B cell (primary cell): ENCODE data around the gene SPON2. TPM values are rescaled to one million over a fixed set of nuclear protein-coding genes. Genes with fewer than 3 reads are reported as not detected.

Source experiments
- ATAC-seq: fragments of 200-7000 bp; cut with Tn5 transposase; one replicate; pipeline ENCODE4 v1.10.0; 2021; ENCODE audit warnings: low read depth, mild to moderate bottlenecking, moderate number of reproducible peaks, moderate library complexity
- CTCF ChIA-PET: fragments of 350-600 bp; sonication (Branson Sonifier 250); formaldehyde crosslinking; loops from one replicate; lab custom pipeline; 2021; ENCODE audit warnings: antibody characterized with exemption, inconsistent platforms; lab: Charles Lee
- POLR2A ChIA-PET: fragments of 350-600 bp; sonication (Branson Sonifier 250); formaldehyde crosslinking; loops from one replicate; lab custom pipeline; 2021; ENCODE audit warnings: antibody characterized with exemption; lab: Charles Lee
- DNase-seq: peaks from one replicate; pipeline ENCODE4 v3.0.0; 2013
- H2AFZ ChIP-seq: 2 replicates; pipeline ENCODE4 v1.6.1; 2012; ENCODE audit warnings: mild to moderate bottlenecking, low read depth, low read length; ENCODE audit not compliant: insufficient read depth, poor library complexity, severe bottlenecking
- H3K27ac ChIP-seq, 2 donors: 1 replicate in 1 of 2; 2 replicates in 1 of 2; pipeline ENCODE4 v1.5.1; 2012 to 2013; ENCODE audit warnings: low read length in 2 of 2, mild to moderate bottlenecking in 2 of 2, moderate library complexity in 1 of 2
- H3K27me3 ChIP-seq, 4 experiments: fragments of 200-600 bp in 1 of 4; sonication (generic) in 1 of 4; replicated peaks in 1 of 4; 1 replicate in 2 of 4; 2 replicates in 2 of 4; pipeline versions ENCODE4 v1.6.1 to v1.7.0; 2013 to 2016; ENCODE audit warnings: low read length in 3 of 4, mild to moderate bottlenecking in 2 of 4, mixed read lengths in 1 of 4, moderate library complexity in 1 of 4; ENCODE audit not compliant: insufficient read depth in 4 of 4, control insufficient read depth in 3 of 4; ENCODE audit errors: control extremely low read depth in 1 of 4
- H3K36me3 ChIP-seq, 2 experiments: replicated peaks in 1 of 2; 1 replicate in 1 of 2; 2 replicates in 1 of 2; pipeline versions ENCODE4 v1.6.1 to v1.7.1; 2013; ENCODE audit warnings: low read length in 1 of 2; ENCODE audit not compliant: insufficient read depth in 2 of 2, control insufficient read depth in 1 of 2; ENCODE audit errors: control extremely low read depth in 1 of 2, extremely low read depth in 1 of 2
- H3K4me1 ChIP-seq, 2 donors: fragments of 200-600 bp in 1 of 2; sonication (generic) in 1 of 2; 1 replicate in 1 of 2; 2 replicates in 1 of 2; pipeline versions ENCODE4 v1.5.1 to v1.6.1; 2013 to 2017; ENCODE audit warnings: low read length in 2 of 2; ENCODE audit not compliant: control insufficient read depth in 2 of 2, insufficient read depth in 2 of 2
- H3K4me2 ChIP-seq: replicated peaks from 2 replicates; pipeline ENCODE3; 2012; ENCODE audit warnings: mild to moderate bottlenecking, low read depth, low read length; ENCODE audit not compliant: poor library complexity, severe bottlenecking
- H3K4me3 ChIP-seq, 5 experiments: fragments of 200-600 bp in 1 of 5; sonication (generic) in 1 of 5; 1 replicate in 3 of 5; 2 replicates in 2 of 5; pipeline versions ENCODE4 v1.5.1 to v1.7.0; 2011 to 2016; ENCODE audit warnings: low read length in 4 of 5, mild to moderate bottlenecking in 4 of 5, low read depth in 2 of 5, control low read depth in 1 of 5, moderate library complexity in 1 of 5; ENCODE audit not compliant: insufficient read depth in 1 of 5; ENCODE audit errors: control extremely low read depth in 1 of 5, extremely low read depth in 1 of 5
- H3K79me2 ChIP-seq: fragments of 200-600 bp; sonication (generic); one replicate; pipeline ENCODE4 v1.6.0; 2016; ENCODE audit warnings: low read length; ENCODE audit not compliant: control insufficient read depth, insufficient read depth
- H3K9ac ChIP-seq: fragments of 200-600 bp; sonication (generic); 2 replicates; pipeline ENCODE4 v1.6.1; 2017; ENCODE audit warnings: mild to moderate bottlenecking, low read length, moderate library complexity
- H3K9me3 ChIP-seq, 3 donors: one replicate each; pipeline versions ENCODE4 v1.6.1 to v1.7.1; 2013; ENCODE audit warnings: low read length in 2 of 3; ENCODE audit not compliant: control insufficient read depth in 2 of 3, insufficient read depth in 1 of 3; ENCODE audit errors: control extremely low read depth in 1 of 3
- H4K20me1 ChIP-seq: 2 replicates; pipeline ENCODE4 v1.6.0; 2012; ENCODE audit warnings: mild to moderate bottlenecking, low read length; ENCODE audit not compliant: insufficient read depth, control insufficient read depth, poor library complexity, severe bottlenecking
- H3K27ac Mint-ChIP-seq: one replicate; pipeline ENCODE4 v1.8.0; 2021; ENCODE audit warnings: mixed read lengths
- H3K27me3 Mint-ChIP-seq: one replicate; pipeline ENCODE4 v1.8.0; 2021; ENCODE audit warnings: mixed read lengths
- H3K4me1 Mint-ChIP-seq: one replicate; pipeline ENCODE4 v1.8.0; 2021; ENCODE audit warnings: mixed read lengths
- H3K4me3 Mint-ChIP-seq: one replicate; pipeline ENCODE4 v1.8.0; 2021; ENCODE audit warnings: mixed read lengths
- H3K9me3 Mint-ChIP-seq: one replicate; pipeline ENCODE4 v1.8.0; 2022; ENCODE audit warnings: mixed read lengths; ENCODE audit not compliant: insufficient read depth
- EZH2 ChIP-seq: IDR thresholded peaks from 2 replicates; pipeline ENCODE4 v1.6.1; 2012; ENCODE audit warnings: borderline replicate concordance, low read depth, mild to moderate bottlenecking, moderate library complexity, low read length; ENCODE audit not compliant: insufficient read depth, poor library complexity, severe bottlenecking
- WGBS: methylation state at CpG from one replicate; pipeline ENCODE4 v1.1.5; 2013; ENCODE audit warnings: missing lambda C conversion rate; ENCODE audit not compliant: insufficient coverage; 5-methylcytosine and 5-hydroxymethylcytosine counted together
- intact Hi-C: fragments of 100-400 bp; cut with micrococcal nuclease; formaldehyde crosslinking; loops from one replicate; pipeline ENCODE4 v1.10.0; 2022
- polyA plus RNA-seq: library from polyadenylated mRNA; depleted of rRNA; stranded (reverse); fragments of >200 nt; gene quantifications from 2 replicates; pipeline ENCODE4 v1.2.3, GENCODE V29; 2012
- total RNA-seq, 2 donors: library from RNA; stranded (reverse); fragments of 120-200 nt in 1 of 2; gene quantifications; 1 replicate in 1 of 2; 2 replicates in 1 of 2; pipeline versions ENCODE4 v1.2.3 to v1.2.4, GENCODE V29; 2013 to 2022
- TF ChIP-seq, protein P1 (sequence below): fragments of 200-600 bp; IDR thresholded peaks from one replicate; pipeline ENCODE4 v1.8.0; 2022; ENCODE audit warnings: antibody characterized with exemption, mild to moderate bottlenecking

SPON2 gene
- total and polyA plus RNA-seq, 2 donors (not counting 1 experiment from before 2014, with no cell fraction given) = 3.8 to 5.1 TPM

DNA sequence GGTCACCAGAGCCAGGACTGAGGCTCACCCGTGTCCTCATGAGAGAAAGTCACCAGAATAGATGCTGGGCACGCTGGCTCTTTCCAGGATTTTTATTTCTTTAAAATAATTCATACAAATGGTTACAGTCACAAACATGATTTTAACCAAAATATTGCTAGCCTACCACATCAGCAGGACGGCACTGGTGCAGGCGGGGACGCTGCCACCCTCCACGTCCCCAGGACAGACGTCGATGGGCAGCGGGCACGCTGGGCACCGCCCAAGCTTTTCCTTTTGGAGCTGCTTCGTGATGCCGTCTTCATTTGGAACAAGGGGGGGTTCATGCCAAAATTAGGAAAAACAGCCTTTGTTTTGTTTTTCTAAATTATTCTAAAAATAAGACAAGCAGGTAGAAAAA is 39.0 kb upstream of the SPON2 start:
- no peak overlapping the region for H2AFZ ChIP-seq
- Mint-ChIP-seq H3K4me1 (peaks cover 16% of the 10 kb centered on the region), H3K27ac (no peak overlapping the region), H3K4me3 (no peak overlapping the region), H3K27me3 (no peaks in the 10 kb centered on the region), H3K9me3 (no peaks in the 10 kb centered on the region)
- no peak overlapping the region for H3K9ac ChIP-seq
- H3K4me3 ChIP-seq = no peak overlapping the region
- TF ChIP-seq EZH2 = no peak
- TF ChIP-seq, protein P1, sequence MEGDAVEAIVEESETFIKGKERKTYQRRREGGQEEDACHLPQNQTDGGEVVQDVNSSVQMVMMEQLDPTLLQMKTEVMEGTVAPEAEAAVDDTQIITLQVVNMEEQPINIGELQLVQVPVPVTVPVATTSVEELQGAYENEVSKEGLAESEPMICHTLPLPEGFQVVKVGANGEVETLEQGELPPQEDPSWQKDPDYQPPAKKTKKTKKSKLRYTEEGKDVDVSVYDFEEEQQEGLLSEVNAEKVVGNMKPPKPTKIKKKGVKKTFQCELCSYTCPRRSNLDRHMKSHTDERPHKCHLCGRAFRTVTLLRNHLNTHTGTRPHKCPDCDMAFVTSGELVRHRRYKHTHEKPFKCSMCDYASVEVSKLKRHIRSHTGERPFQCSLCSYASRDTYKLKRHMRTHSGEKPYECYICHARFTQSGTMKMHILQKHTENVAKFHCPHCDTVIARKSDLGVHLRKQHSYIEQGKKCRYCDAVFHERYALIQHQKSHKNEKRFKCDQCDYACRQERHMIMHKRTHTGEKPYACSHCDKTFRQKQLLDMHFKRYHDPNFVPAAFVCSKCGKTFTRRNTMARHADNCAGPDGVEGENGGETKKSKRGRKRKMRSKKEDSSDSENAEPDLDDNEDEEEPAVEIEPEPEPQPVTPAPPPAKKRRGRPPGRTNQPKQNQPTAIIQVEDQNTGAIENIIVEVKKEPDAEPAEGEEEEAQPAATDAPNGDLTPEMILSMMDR = no peak
- WGBS = 95% methylated on average over 12 of the region's 13 CpGs
- no peaks in the 10 kb centered on the region for H3K9me3 ChIP-seq
- no peaks in the 10 kb centered on the region for H3K27me3 ChIP-seq
- H4K20me1 ChIP-seq = peaks cover 48% of the 10 kb centered on the region
- ATAC-seq (no peak), DNase-seq (no peak)
- H3K4me1 ChIP-seq = peaks cover 6 to 20% of the 10 kb centered on the region in 2 donors
- intact Hi-C loops = no loop called here
- CTCF ChIA-PET = no interaction called here
- H3K79me2 ChIP-seq = peaks cover 23% of the 10 kb centered on the region
- H3K27ac ChIP-seq = no peak overlapping the region
- peaks cover 0 to 56% of the 10 kb centered on the region in 2 experiments for H3K36me3 ChIP-seq
- no peak overlapping the region for H3K4me2 ChIP-seq
- POLR2A ChIA-PET = no interaction called here

DNA sequence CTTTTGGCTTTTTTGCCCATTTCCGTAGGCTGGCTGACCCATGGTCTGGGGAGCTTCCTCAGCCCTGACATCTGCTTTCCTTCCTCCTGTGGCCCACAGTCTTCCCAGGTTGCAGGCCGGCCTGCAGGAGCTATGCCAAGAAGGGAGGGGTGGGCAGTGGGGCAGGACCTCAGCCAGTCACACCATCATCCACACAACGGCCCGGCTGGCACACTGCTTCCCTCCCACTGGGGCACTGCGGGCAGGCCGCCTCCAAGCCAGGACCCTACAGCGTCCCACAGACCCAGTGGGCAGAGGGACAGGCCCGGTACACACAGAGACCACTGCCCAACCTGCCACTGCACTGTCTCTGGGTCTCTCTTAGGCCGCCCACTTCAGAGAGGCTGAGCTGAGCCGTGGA is 38.6 kb upstream of the SPON2 start:
- H3K27ac Mint-ChIP-seq = no peak overlapping the region

More for the DNA sequence above, 38.6 kb upstream of the SPON2 start:
- H3K27ac ChIP-seq = no peak overlapping the region
- peaks cover 0 to 52% of the 10 kb centered on the region in 2 experiments for H3K36me3 ChIP-seq
- Mint-ChIP-seq H3K4me3 (no peak overlapping the region), H3K4me1 (peaks cover 13% of the 10 kb centered on the region), H3K9me3 (no peaks in the 10 kb centered on the region), H3K27me3 (no peaks in the 10 kb centered on the region)
- H3K9me3 ChIP-seq = no peaks in the 10 kb centered on the region
- H3K4me3 ChIP-seq = no peak overlapping the region
- H3K4me2 ChIP-seq = no peak overlapping the region
- H3K27me3 ChIP-seq = no peaks in the 10 kb centered on the region
- intact Hi-C loops = no loop called here
- ATAC-seq (no peak), DNase-seq (no peak)
- WGBS = 96% methylated on average over 9 of the region's 10 CpGs
- no peak for TF ChIP-seq EZH2
- ChIA-PET POLR2A (no interaction called here), CTCF (no interaction called here)
- H3K79me2 ChIP-seq = peaks cover 19% of the 10 kb centered on the region
- peaks cover 2 to 16% of the 10 kb centered on the region in 2 donors for H3K4me1 ChIP-seq
- H3K9ac ChIP-seq = no peak overlapping the region
- H2AFZ ChIP-seq = no peak overlapping the region
- peaks cover 44% of the 10 kb centered on the region for H4K20me1 ChIP-seq
